HL-60 (cell line): ENCODE measurements around the gene FERMT3.

Experiments used
- CTCF ChIP-seq: IDR thresholded peaks from one replicate; pipeline ENCODE4 v1.5.1; 2011; ENCODE audit warnings: low read length, control low read depth, inconsistent platforms; ENCODE audit not compliant: insufficient read depth
- GABPA ChIP-seq: IDR thresholded peaks from 2 replicates; pipeline ENCODE4 v1.6.1; 2012; ENCODE audit warnings: low read depth
- POLR2AphosphoS5 ChIP-seq: IDR thresholded peaks from 2 replicates; pipeline ENCODE4 v1.6.1; 2012; ENCODE audit warnings: low read depth

DNA sequence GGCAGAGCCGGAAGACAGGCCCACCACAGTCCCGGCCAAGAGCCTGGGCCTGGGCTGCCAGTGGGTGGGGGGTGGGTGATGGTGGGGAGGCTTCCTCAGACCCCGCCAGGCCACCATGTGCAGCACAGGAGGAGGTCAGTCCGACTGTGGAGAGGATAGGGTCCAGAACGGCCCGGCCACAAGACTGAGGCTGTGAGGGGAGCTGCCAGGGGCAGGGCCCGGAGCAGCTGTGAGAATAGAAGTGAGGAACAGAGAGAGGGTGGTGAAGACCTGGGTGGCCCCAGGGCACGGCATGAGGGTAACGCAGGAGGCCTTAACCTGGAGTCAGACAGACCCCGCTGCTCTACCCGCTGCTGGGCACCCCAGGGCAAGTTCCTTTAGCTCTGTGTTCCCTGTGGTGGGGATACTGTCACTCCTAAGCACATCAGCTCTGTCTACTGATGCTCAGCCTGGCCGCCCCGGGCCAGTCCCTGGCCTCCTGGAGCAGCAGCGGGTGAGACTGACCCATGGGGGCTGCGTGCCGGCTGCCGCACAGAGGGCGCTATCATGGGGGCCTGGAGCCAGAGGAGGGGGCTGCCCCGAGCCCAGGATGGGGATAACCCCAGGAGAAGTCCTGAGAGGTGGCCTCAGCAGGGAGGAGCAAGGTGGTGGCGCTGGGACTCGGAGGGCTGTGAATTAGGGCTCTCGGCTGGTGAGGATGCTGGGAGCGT lies 1.7 kb downstream of the FERMT3 start:
- no peak for TF ChIP-seq CTCF
- TF ChIP-seq POLR2AphosphoS5 = no peak; the same call in 1 of the 2 replicates
- no peak for TF ChIP-seq GABPA
